WTC11 (cell line): ENCODE results near the gene FBXO33.

Experiments used
- CREB1 ChIP-seq: sonication (generic); formaldehyde crosslinking; IDR thresholded peaks from 2 replicates; pipeline ENCODE4 v1.8.0; 2023; ENCODE audit warnings: mild to moderate bottlenecking, missing genetic modification reagents
- CTCF ChIP-seq: fragments of 200-600 bp; IDR thresholded peaks from 2 replicates; pipeline ENCODE4 v1.8.0; 2022; ENCODE audit warnings: antibody characterized with exemption
- E2F4 ChIP-seq: sonication (generic); formaldehyde crosslinking; IDR thresholded peaks from 2 replicates; pipeline ENCODE4 v1.8.1; 2022; ENCODE audit warnings: low read depth, mild to moderate bottlenecking, moderate library complexity, missing genetic modification reagents, borderline replicate concordance
- ESRRA ChIP-seq: sonication (generic); formaldehyde crosslinking; IDR thresholded peaks from 2 replicates; pipeline ENCODE4 v1.8.1; 2022; ENCODE audit warnings: mild to moderate bottlenecking, missing genetic modification reagents, borderline replicate concordance
- FOXP1 ChIP-seq: sonication (generic); formaldehyde crosslinking; IDR thresholded peaks from 2 replicates; pipeline ENCODE4 v1.8.0; 2022; ENCODE audit warnings: missing genetic modification reagents, mild to moderate bottlenecking, moderate library complexity, borderline replicate concordance
- TEAD4 ChIP-seq: sonication (generic); formaldehyde crosslinking; IDR thresholded peaks from 2 replicates; pipeline ENCODE4 v1.8.0; 2022; ENCODE audit warnings: mild to moderate bottlenecking, missing genetic modification reagents
- USF1 ChIP-seq: sonication (generic); formaldehyde crosslinking; IDR thresholded peaks from 2 replicates; pipeline ENCODE4 v1.8.0; 2022; ENCODE audit warnings: mild to moderate bottlenecking, missing genetic modification reagents
- ZNF138 ChIP-seq: sonication (generic); formaldehyde crosslinking; conservative IDR thresholded peaks from 2 replicates; pipeline ENCODE4 v1.8.1; 2022; ENCODE audit warnings: mild to moderate bottlenecking, moderate library complexity, missing genetic modification reagents
- ZNF532 ChIP-seq: fragments of 250-450 bp; sonication (Bioruptor Pico); IDR thresholded peaks from 2 replicates; pipeline ENCODE4 v1.9.0; 2021; ENCODE audit warnings: mild to moderate bottlenecking, borderline replicate concordance

- TF ChIP-seq CTCF: no peak
- no peak for TF ChIP-seq CREB1 (CRISPR knock-in tag)
- no peak for TF ChIP-seq USF1 (CRISPR knock-in tag)
- TF ChIP-seq FOXP1 (CRISPR knock-in tag): no peak
- no peak for TF ChIP-seq ZNF138 (CRISPR knock-in tag)
- no peak for TF ChIP-seq E2F4 (CRISPR knock-in tag)
- no peak for TF ChIP-seq TEAD4
- no peak for TF ChIP-seq ZNF532 (CRISPR knock-in tag)
- TF ChIP-seq ESRRA (CRISPR knock-in tag): no peak
Observed at GRCh38 chr14:39419272-39419671, 13.0 kb downstream of the FBXO33 start.
